ENCODE measurements around the gene SAMD11. TPM values are rescaled to one million over a fixed set of nuclear protein-coding genes. Genes with fewer than 3 reads are reported as not detected.

The SAMD11 gene
- total RNA-seq, 1 donor from 2014 or later: 6.0 TPM

GRCh38 chr1:905071-905749 is 18.5 kb upstream of the SAMD11 start:
- TF ChIP-seq CTCF (IDR thresholded peaks at IDR 0.05; ENCODE audit: insufficient read depth, low read depth, low read length): no peak
- no peak for TF ChIP-seq EZH2 (IDR thresholded peaks at IDR 0.05; ENCODE audit: insufficient read depth, low read length)
- peaks cover 42% of the 10 kb centered on the region for H3K27me3 Mint-ChIP-seq (ENCODE audit: low read depth, unreplicated experiment)

GRCh38 chr1:905811-906599 is 17.7 kb upstream of the SAMD11 start:
- H3K27ac Mint-ChIP-seq (ENCODE audit: unreplicated experiment): no peak overlapping the region
- H3K4me3 ChIP-seq (ENCODE audit: insufficient read depth, low read depth, low read length): peak overlapping the region; percentile 59

More at GRCh38 chr1:905071-905749, 18.5 kb upstream of the SAMD11 start:
- H3K9ac ChIP-seq (ENCODE audit: low read length): peak overlapping the region; percentile 52
- DNase-seq (ENCODE audit: low read depth) (peak; percentile 24), FAIRE-seq (no peak)
- H3K27ac ChIP-seq (ENCODE audit: low read depth, low read length): no peak overlapping the region
- peak overlapping the region; percentile 91 for H2AFZ ChIP-seq (ENCODE audit: low read depth, low read length)
- no peaks in the 10 kb centered on the region for H4K20me1 ChIP-seq (ENCODE audit: insufficient read depth, low read length)
- peak overlapping the region; percentile 89 for H3K4me2 ChIP-seq (ENCODE audit: low read length)
- Mint-ChIP-seq H3K4me3 (ENCODE audit: unreplicated experiment) (peak overlapping the region; percentile 75), H3K4me1 (ENCODE audit: low read depth, unreplicated experiment) (no peaks in the 10 kb centered on the region), H3K36me3 (ENCODE audit: low read depth, unreplicated experiment) (no peaks in the 10 kb centered on the region), H3K9me3 (ENCODE audit: unreplicated experiment) (no peaks in the 10 kb centered on the region), H3K27ac (ENCODE audit: unreplicated experiment) (peak overlapping the region; percentile 34)
- peak overlapping the region; percentile 59 for H3K4me3 ChIP-seq (ENCODE audit: insufficient read depth, low read depth, low read length)
- H3K36me3 ChIP-seq (ENCODE audit: insufficient read depth, low read length): no peaks in the 10 kb centered on the region
- no peaks in the 10 kb centered on the region for H3K79me2 ChIP-seq (ENCODE audit: insufficient read depth, low read length)
- no peaks in the 10 kb centered on the region for H3K9me3 ChIP-seq (ENCODE audit: insufficient read depth, low read depth, low read length)
- no peaks in the 10 kb centered on the region for H3K27me3 ChIP-seq (ENCODE audit: insufficient read depth, low read length)
- peaks cover 12% of the 10 kb centered on the region for H3K4me1 ChIP-seq (ENCODE audit: insufficient read depth, low read length)

More at GRCh38 chr1:905811-906599, 17.7 kb upstream of the SAMD11 start:
- H3K79me2 ChIP-seq (ENCODE audit: insufficient read depth, low read length): no peaks in the 10 kb centered on the region
- FAIRE-seq (no peak), DNase-seq (ENCODE audit: low read depth) (no peak)
- peaks cover 5% of the 10 kb centered on the region for H3K27me3 ChIP-seq (ENCODE audit: insufficient read depth, low read length)
- peaks cover 20% of the 10 kb centered on the region for H3K4me1 ChIP-seq (ENCODE audit: insufficient read depth, low read length)
- TF ChIP-seq EZH2 (IDR thresholded peaks at IDR 0.05; ENCODE audit: insufficient read depth, low read length) (no peak), CTCF (IDR thresholded peaks at IDR 0.05; ENCODE audit: insufficient read depth, low read depth, low read length) (no peak)
- no peaks in the 10 kb centered on the region for H3K9me3 ChIP-seq (ENCODE audit: insufficient read depth, low read depth, low read length)
- Mint-ChIP-seq H3K36me3 (ENCODE audit: low read depth, unreplicated experiment) (no peaks in the 10 kb centered on the region), H3K4me1 (ENCODE audit: low read depth, unreplicated experiment) (no peaks in the 10 kb centered on the region), H3K27me3 (ENCODE audit: low read depth, unreplicated experiment) (peaks cover 35% of the 10 kb centered on the region), H3K9me3 (ENCODE audit: unreplicated experiment) (no peaks in the 10 kb centered on the region), H3K4me3 (ENCODE audit: unreplicated experiment) (no peak overlapping the region)
- H3K27ac ChIP-seq (ENCODE audit: low read depth, low read length): no peak overlapping the region
- H3K9ac ChIP-seq (ENCODE audit: low read length): no peak overlapping the region
- no peaks in the 10 kb centered on the region for H4K20me1 ChIP-seq (ENCODE audit: insufficient read depth, low read length)
- H3K36me3 ChIP-seq (ENCODE audit: insufficient read depth, low read length): no peaks in the 10 kb centered on the region
- peak overlapping the region; percentile 89 for H3K4me2 ChIP-seq (ENCODE audit: low read length)
- H2AFZ ChIP-seq (ENCODE audit: low read depth, low read length): no peak overlapping the region

Data from astrocyte (in vitro differentiated cells and primary cell).